Stimulated activated CD4-positive, alpha-beta T cell treated with anti-CD3 and anti-CD28 coated beads, Interleukin-15, amount 100 ng/mL, for 48 hours (primary cell): ENCODE data around the gene IL10RB.
"Not testable (repeated sequence)": the region's sequence is repeated elsewhere in the genome, so short reads cannot be mapped to it uniquely, and the experiment has no call there.

Experiments
- DNase-seq, 2 donors: peaks; one replicate each; pipeline ENCODE4 v3.0.0-alpha.2; 2020; ENCODE audit warnings: low read depth in 2 of 2

Gene IL10RB

DNA sequence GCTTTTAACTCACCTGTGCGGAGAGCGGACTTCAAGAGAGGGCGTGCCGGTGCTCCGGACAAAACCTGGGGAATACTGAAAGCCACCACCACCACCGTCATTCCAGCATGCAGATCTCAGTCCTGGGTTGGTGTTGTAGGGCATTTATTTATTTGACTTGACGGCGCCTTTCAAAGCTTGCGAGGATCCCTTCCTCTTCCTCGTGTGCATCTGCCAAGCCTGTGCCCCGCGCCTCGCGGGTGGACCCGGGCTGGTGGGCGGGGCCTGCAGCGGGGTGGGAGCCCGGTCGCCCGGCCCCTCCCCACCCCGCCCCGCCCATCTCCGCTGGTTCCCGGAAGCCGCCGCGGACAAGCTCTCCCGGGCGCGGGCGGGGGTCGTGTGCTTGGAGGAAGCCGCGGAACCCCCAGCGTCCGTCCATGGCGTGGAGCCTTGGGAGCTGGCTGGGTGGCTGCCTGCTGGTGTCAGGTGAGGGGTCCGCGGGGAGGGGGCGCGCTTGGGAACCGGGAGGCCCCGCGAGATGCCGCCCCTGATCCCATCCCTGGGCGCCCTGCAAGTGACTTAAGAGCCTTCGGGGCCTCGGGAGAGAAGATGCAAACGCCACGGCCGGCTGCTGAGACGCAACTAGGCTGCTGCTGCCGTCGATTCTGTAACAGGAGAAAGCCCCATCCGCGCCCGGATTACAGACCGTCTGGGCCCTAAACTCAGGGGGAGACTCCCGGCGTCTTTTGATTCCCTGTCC is at the start of gene IL10RB:
Gene IL10RB, plus strand, starts transcription at position 318 of the 739 bp plus-strand sequence. Its CDS starts 99 bp downstream, at position 417.
- DNase-seq, result peak; percentile 34 to 65

DNA sequence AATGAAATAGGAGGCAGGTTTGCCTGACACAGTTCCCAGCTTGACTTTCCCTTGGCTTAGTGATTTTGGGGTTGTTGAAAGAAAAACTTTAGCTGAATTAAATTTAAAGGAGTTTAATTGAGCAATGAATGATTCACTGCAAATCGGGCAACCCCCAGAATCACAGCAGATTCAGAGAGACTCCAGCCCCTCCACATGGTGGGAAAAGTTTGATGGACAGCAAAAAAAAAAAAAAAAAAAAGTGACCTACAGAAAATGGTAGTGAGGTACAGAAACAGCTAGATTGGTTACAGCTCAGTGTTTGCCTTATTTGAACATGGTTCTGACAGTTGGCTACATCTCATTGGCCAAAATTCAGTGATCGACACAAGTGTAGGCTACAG is 49.0 kb upstream of the IL10RB start:
- DNase-seq, result no peak

DNA sequence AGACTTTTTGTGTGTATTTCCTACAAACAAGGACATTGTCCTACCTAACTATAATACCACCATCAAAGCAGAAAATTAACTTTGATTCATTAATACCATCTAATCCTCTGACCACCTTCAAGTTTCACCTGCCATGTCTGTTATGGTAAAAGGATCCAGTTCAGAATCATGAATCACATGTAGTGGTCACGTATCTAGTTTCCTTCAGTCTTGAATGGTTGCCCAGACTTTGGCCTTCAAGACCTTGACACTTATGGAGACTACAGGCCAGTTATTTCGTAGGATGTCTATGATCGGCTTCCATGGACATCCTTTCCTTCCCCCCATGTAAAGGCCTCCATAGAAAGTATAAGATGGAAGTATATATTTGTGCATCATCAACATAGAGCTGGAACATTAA is 46.9 kb upstream of the IL10RB start:
- DNase-seq, result no peak

DNA sequence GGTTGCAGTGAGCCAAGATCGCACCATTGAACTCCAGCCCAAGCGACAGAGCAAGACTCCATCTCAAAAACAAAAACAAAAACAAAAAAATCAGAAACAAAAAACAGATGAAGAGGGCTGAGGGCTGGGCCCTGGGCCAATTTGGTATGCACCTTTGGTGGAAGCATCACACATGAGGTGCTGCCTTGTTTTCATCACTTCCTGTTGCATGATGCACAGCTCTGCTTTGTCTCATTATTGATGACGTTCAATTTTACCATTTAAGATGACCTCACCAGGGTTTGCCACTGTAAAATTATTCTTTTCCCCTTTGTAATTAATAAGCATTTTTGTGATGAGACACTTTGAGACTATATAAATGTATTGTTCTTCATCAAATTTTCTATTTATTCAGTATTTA is 46.2 kb upstream of the IL10RB start:
- no peak for DNase-seq

DNA sequence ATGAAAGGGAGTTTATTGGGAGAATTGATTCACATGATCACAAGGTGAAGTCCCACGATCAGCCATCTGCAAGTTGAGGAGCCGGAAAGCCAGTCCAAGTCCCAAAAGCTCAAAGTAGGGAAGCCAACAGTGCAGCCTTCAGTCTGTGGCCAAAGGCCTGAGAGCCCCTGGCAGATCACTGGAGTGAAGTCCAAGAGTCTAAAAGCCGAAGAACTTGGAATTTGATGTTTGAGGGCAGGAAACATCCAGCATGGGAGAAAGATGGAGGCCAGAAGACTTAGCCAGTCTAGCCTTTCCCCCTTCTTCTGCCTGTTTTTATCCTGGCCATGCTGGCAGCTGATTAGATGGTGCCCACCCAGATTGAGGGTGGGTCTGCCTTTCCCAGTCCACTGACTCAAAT is 40.8 kb upstream of the IL10RB start:
- DNase-seq, result not testable (repeated sequence)

DNA sequence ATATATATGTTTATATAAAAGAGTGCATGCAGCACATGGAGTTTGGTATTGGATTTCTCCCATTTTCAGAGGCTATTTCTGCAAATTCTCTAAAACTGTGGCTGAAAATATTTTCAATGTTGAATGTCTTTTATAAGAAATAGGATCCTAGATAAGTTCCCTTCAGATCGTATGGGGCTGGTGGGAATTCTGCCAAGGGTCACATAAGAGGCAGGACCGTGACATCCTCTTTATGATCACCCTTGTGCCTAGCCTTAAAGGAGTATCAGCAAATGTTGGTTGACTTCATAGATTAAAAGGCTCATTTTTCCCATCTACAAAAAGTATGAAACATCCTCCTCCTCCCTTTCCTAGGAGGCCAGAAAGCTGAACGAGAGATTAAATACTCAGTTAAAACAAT is 37.7 kb upstream of the IL10RB start:
- DNase-seq, result no peak

DNA sequence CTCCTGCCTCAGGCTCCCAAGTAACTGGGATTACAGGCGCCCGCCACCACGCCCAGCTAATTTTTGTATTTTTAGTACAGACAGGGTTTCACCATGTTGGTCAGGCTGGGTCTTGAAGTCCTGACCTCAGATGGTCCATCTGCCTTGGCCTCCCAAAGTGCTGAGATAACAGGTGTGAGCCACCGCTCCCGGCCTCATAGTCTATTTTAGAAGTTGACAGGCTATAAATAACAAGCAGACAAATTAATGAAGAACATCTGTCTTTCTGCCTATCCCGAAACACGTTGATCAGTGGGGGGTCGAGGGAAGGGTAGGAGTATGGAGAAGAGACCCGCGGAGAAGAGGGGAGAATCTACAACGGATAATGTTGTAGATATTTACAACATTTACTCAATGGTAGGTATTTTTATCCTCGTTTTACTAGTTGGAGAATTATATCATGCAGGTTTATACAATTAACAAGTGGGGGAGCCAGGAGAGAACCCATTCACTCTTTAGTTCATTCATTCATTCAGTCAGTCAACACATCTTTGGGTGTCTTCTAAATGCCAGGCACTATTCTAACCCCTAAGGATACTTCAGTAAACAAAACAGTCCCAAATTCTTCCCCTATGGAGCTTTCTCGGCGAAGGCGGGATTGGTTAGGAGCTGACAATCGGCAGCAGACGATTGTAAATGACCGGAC is 36.9 kb upstream of the IL10RB start:
- no peak for DNase-seq

DNA sequence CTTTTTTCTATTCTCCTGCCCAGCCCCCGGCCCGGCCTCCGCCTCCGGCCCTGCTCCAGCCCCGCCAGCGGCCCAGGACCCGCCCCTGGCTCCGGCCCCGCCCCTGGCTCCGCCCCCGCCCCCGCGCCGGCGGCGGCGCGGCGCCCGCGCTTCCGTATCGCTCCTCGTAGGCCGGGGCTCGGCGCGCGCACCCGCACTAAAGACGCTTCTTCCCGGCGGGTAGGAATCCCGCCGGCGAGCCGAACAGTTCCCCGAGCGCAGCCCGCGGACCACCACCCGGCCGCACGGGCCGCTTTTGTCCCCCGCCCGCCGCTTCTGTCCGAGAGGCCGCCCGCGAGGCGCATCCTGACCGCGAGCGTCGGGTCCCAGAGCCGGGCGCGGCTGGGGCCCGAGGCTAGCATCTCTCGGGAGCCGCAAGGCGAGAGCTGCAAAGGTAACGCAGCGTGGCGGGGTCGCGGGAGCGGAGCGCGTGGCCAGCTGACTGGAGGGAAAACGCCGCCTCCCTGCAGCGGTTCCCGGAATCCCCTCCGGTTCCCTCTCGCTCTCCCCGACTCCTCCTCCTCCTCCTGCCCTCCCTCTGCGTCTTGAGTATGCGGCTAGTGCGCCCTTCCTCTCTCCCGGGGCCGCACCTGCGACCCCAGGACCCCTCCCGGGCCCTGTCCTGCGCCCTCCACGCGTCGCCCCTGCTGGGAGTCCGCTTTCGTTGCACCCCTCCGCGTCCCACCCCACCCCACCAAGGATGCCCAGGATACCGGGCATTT is 36.2 kb upstream of the IL10RB start, which contains the start of gene IFNAR2:
Gene IFNAR2, plus strand, starts transcription at position 155 of the 761 bp plus-strand sequence. CDS start 11,985 bp downstream, outside the sequence.
- peak; percentile 39 to 66 for DNase-seq

DNA sequence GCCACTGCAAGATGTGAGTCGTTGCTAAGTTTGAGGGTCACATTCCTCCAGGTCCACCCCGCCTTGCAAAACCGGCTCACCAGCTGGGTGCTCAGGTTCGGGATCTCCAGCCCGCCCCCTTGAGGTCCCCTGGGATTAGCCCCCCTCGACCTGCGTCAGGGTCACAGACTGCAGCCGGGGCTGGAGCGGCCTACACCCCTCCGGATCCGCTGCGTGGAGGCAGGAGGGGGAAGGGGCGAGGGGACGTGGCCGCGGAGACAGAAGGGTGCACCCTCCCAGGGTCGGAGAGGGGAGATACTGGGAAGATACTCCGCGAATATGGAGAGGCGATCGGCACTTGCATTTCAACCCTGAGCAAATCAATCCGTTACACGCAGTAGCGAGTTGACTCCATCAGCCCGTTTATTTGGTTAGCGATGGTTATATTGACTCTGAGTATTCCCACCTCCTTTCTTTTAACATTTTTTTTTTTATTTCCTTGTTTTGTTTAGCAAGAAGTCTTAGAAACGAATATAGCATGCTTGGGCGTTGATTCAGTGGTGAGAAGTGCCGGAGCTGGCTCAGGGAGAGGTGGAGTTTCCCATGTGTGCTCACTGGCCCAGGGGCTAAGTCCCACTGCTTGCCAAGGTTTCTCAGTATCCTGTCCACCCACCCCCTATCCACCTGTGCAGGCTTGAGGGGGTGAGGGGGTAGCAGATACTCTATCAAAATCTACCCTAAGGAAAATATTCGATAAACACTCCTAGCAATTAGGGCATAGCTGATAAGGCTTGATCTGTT is 35.4 kb upstream of the IL10RB start:
- DNase-seq, result no peak

DNA sequence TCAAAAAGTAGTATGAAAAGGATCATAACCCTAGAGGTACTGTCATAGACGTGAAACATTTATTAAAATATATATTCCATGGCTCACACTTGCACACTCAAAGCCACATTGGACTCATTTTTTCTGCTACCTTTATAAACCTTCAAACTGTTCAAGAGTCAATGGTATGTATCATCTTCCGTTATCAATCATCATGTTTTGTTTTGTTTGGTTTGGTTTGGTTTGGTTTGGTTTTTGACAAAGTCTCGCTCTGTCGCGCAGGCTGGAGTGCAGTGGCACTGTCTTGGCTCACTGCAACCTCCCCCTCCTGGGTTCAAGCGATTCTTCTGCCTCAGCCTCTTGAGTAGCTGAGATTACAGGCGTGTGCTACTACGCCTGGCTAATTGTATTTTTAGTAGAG is 34.6 kb upstream of the IL10RB start:
- peak; percentile 49 to 50 for DNase-seq

DNA sequence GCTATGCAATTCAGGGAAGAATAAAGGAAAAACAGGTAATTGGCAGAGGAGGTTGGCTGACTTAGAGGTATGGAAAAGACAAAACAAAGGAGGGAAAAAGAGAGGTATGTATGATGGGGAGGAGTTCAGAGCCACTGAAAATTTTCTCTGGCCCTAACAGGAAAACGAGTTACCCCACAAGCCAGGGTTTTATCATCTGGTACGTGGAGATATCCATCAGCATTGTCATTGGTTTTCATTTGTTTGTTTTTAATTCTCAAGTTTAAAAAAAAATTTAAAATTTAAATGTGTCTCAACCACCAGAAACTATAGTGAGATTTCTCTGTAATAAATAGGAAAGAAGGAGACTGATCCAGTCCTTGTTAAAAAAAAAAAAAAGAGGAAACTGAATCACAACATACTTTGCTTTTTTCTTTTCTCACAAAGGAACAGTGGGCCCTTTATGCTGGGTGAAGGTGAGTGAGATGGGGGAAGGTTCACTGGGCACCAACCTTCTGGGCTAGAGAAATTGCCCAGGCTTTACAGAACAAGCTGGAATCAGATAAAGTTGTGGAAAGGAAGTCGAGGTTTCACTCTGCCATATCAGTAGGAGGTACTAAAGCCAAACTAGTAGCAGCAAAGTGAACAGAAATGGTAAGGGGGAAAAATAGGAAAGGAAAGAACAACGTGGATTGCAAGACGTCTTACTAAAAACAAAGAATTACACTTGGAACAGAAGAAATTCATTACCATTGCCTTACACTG is 33.7 kb upstream of the IL10RB start:
- no peak for DNase-seq

DNA sequence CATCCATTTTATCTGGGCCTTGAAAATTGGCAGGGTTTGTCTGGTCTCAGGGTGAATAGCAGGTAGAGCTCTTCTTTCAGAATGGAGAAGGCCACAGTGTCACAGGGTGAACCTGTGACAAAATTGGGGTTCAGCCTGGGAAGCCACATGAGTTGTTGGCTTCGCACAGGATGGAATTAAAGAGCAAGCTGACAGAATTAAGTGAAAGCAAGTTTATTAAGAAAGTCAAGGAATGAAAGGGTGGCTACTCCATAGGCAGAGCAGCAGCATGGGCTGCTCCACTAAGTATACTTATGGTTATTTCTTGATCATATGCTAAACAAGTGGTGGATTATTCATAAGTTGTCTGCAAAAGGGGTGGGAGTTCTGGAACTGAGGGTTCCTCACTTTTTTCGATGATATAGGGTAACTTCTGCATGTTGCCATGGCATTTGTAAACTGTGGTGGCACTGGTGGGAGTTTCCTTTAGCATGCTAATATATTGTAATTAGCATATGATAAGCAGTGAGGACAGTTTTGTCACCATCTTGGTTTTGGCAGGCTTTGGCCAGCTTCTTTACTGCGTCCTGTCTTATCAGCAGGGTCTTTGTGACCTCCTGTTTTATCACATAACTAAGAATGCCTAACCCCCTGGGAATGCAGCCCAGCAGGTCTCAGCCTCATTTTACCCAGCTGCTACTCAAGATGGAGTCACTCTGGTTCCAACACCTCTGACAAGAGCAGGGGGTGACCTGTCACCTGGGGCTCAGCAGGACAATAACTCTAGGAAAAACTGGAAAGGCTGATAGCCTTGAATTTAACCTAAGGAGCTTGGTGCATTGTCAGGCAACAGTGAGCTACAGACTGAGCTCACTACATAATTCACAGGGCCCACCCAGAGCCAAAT is 31.3 kb upstream of the IL10RB start:
- DNase-seq, result no peak

DNA sequence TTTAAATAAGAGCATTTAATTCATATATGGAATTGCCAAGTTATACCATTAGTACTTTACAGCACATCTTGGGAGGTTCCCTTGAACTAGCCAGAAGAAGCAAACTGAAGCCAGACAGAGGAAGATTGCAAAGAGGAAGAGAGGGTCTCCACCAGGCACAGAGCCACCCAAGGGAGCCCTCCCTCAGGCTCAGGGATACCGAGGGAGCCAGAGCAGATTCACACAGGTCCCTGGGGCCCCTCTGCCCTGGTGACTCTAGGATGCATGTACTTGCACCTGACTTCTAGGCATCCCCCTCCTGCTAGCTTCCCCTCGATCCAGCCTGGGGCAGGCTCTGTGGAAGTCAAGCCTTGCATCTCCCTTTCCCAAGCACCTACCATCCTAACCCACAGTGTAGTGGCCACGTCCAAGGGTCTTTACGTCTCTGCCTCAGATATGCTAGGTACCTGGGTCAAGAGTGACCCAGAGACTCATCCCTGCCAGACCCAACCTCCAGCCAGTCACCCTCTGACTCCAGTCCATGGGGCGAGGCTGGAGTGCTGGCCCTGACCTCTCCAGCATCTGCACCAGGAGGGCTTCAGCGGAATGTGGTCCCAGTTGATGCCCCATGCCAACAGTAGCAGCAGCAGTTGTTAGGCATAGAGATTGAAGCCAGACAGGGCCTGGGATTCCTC is 30.0 kb upstream of the IL10RB start:
- no peak for DNase-seq

DNA sequence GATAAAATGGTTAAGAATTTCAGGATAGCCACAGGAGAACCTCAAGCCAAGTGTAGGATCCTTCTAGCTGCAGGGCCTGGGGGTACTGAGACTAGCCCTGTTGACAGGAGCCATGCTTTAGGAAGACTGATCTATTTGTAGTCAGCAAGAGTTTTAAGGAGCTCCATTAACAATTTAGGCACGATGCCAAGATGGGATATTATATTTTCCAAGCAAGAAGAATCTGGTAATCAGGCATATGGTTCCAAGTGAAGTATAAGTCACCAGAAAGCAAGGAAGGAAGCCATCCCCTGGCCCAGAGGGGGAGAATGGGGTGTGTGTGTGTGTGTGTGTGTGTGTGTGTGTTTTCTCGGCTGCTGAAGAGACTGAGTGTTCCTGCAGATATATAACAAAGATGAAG is 29.4 kb upstream of the IL10RB start:
- no peak for DNase-seq

DNA sequence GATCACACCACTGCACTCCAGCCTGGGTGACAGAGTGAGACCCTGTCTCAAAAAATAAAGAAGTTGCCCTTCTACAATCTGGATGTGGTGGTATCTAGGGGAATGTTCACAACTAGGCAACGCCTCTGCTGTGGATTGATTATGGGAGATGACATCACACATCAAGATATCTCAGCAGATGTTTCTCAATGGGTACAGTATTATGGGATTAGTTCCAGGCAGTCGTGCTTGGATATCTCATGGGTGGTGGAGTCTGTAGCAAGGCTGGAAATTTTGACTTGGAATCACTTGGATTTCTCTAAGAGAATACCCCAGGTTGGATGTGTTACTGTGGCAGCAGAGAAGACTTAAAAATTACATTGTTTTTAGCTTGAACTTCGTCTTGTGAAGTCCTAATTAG is 28.7 kb upstream of the IL10RB start:
- DNase-seq, result no peak

DNA sequence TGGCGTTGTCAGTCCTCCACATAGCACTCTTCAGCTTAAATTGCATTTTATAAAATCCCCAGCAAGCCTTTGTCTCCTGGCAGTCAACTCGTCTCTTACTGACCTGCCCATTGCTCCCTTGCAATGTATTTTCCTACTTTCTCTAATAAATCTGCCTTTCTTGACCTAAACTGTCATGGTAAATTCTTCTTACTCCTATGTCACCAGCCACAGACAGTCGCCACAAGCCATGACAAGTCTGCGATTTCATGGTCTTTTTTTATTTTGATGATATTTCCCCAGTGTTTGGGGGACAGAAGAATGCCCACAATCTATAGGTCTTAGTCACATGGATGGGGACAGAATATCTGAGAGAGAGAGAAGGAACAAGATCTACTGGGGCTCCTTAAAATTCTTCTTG is 28.0 kb upstream of the IL10RB start:
- DNase-seq, result no peak

DNA sequence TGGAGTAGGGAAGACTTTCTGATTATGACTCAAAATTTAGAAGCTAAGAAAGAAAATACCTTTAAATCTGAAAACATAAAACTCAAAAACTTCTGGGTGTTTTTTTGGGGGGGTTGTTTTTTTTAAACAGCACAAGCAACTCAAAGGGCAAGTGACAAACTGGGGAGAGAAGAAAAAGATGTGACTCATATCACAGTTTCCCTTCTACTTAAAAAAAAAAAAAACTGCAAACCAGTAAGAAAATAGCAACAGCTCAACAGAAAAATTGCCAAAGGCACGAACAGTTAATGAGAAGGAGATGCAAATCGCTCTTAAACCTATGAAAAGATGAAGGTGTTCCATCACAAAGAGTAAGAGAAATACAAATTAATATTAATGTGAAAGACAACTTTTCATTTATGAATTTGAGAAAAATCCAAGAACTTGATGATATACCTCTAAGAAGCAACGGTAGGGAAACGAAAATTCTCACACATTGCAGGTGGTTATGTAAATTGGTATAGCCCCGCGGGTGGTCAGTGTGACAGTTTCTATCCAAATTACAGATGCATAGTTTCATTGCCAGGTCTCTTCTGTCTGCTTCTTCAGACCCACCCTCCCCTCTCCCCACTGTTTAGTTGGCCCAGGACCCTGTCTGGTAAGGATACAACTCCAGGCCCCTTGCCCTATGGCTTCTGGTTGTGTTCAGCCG is 27.5 kb upstream of the IL10RB start:
- DNase-seq, result no peak

DNA sequence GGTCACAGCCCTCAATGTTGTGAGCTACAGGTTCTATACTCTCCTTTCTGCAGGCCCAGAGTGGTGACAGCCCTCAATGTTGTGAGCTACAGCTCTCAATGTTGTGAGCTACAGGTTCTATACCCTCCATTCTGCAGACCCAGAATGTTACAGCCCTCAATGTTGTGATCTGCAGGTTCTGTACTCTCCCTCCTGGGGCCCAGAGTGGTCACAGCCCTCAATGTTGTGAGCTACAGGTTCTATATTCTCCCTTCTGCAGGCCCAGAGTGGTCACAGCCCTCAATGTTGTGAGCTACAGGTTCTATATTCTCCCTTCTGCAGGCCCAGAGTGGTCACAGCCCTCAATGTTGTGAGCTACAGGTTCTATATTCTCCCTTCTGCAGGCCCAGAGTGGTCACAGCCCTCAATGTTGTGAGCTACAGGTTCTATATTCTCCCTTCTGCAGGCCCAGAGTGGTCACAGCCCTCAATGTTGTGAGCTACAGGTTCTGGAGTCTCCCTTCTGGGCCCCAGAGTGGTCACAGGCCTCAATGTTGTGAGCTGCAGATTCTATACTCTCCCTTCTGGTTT is 26.5 kb upstream of the IL10RB start:
- not testable (repeated sequence) for DNase-seq

DNA sequence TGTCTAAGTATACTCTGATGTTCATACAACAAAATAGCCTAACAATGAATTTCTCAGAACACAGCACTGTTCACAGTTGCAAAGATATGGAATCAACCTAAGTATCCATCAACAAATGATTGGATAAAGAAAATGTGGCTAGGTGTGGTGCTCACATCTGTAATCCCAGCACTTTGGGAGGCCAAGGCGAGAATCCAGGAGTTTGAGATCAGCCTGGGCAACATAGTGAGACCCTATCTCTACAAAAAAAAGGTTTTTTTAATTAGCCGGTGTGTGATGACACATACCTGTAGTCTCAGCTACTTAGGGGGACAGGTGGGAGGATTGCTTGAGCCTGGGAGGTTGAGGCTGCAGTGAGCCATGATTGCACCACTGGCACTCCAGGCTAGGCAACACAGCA is 25.8 kb upstream of the IL10RB start:
- DNase-seq, result no peak
